Activated CD8-positive, alpha-beta memory T cell treated with anti-CD3 and anti-CD28 coated beads for 4 hours (primary cell): Measurements from ENCODE around the gene PGA5.

Source experiments
- DNase-seq, 2 donors: peaks; one replicate each; pipeline ENCODE4 v3.0.0-alpha.2; 2020; ENCODE audit warnings: low read depth in 2 of 2

PGA5 gene

GRCh38 chr11:61267437-61267841, 26.5 kb downstream of the PGA5 start:
- DNase-seq: no peak

- no peak for DNase-seq
Observed at GRCh38 chr11:61268588-61269250, 27.7 kb downstream of the PGA5 start.

- no peak for DNase-seq
Observed at GRCh38 chr11:61270354-61271076, 29.5 kb downstream of the PGA5 start.

- DNase-seq: no peak
Observed at GRCh38 chr11:61272731-61273130, 31.8 kb downstream of the PGA5 start.

GRCh38 chr11:61273178-61274078, 32.5 kb downstream of the PGA5 start:
- DNase-seq: no peak

GRCh38 chr11:61274084-61274483, 33.1 kb downstream of the PGA5 start:
- no peak for DNase-seq

GRCh38 chr11:61275191-61275590, 34.2 kb downstream of the PGA5 start:
- DNase-seq: no peak

GRCh38 chr11:61277186-61278000, 36.4 kb downstream of the PGA5 start:
- no peak for DNase-seq

GRCh38 chr11:61278001-61278470, 37.1 kb downstream of the PGA5 start:
- no peak for DNase-seq

GRCh38 chr11:61279934-61280659, 39.1 kb downstream of the PGA5 start:
- DNase-seq: no peak

- DNase-seq: no peak
Observed at GRCh38 chr11:61280883-61281580, 40.1 kb downstream of the PGA5 start.

GRCh38 chr11:61281581-61282250, 40.7 kb downstream of the PGA5 start:
- DNase-seq: no peak

GRCh38 chr11:61283613-61284012, 42.6 kb downstream of the PGA5 start:
- DNase-seq: no peak

GRCh38 chr11:61287338-61287977, 46.5 kb downstream of the PGA5 start:
- no peak for DNase-seq

GRCh38 chr11:61290905-61291690, 50.1 kb downstream of the PGA5 start:
- DNase-seq: no peak

- DNase-seq: no peak
Observed at GRCh38 chr11:61292356-61292755, 51.4 kb downstream of the PGA5 start.

- peak; percentile 23 to 45 for DNase-seq
Observed at GRCh38 chr11:61293867-61294716, 53.1 kb downstream of the PGA5 start.
